K562 (cell line): ENCODE data around the gene TMEM108. TPM values are rescaled to one million over a fixed set of nuclear protein-coding genes. Genes with fewer than 3 reads are reported as not detected.

Experiments used
- ATAC-seq: fragments of 200-7000 bp; cut with Tn5 transposase; 3 replicates; pipeline ENCODE4 v1.9.1; 2020; ENCODE audit warnings: moderate library complexity
- BruUV-seq: library from RNA; stranded (reverse); fragments of 400-500 nt; replicated peaks from 2 replicates; lab custom pipeline; 2021; lab: Mats Ljungman, UMichigan
- CTCF ChIA-PET: fragments of 300-600 bp; formaldehyde crosslinking; extraction: SDS; loops from one replicate; lab custom pipeline; 2021; ENCODE audit warnings: low intra/inter-chr PET ratio; lab: Yijun Ruan, JAX
- POLR2A ChIA-PET: fragments of 300-600, 350-650 bp; sonication (Branson Sonifier 250); formaldehyde crosslinking; extraction: SDS; loops from one replicate; lab custom pipeline; 2021; ENCODE audit warnings: antibody characterized with exemption, inconsistent platforms; lab: Yijun Ruan, JAX
- DNase-seq, 4 experiments: peaks; one replicate each; pipeline versions ENCODE4 v3.0.0 to v3.0.0-alpha.2; 2011 to 2018; ENCODE audit warnings: low spot score in 3 of 4, mixed read lengths in 3 of 4; ENCODE audit errors: extremely low read depth in 1 of 4
- FAIRE-seq: peaks from 2 replicates; lab custom pipeline; 2011; peaks lifted over from hg19 to GRCh38; lab: Jason Lieb, UNC
- H2AFZ ChIP-seq: 2 replicates; pipeline ENCODE4 v1.6.0; 2011; ENCODE audit warnings: low read depth, low read length, control low read depth, inconsistent platforms
- H3K27ac ChIP-seq: fragments of 200-600 bp; 3 replicates; pipeline ENCODE4 v1.8.0; 2011; ENCODE audit warnings: low read depth, mild to moderate bottlenecking, control low read depth, inconsistent platforms, low read length, moderate library complexity, mixed read lengths; ENCODE audit errors: extremely low read depth
- H3K27me3 ChIP-seq, 2 experiments: fragments of 300-600 bp in 1 of 2; 2 replicates in 1 of 2; 3 replicates in 1 of 2; pipeline versions ENCODE4 v1.6.0 to v1.8.0; 2011; ENCODE audit warnings: inconsistent platforms in 2 of 2, low read length in 2 of 2, mild to moderate bottlenecking in 1 of 2, mixed read lengths in 1 of 2, moderate library complexity in 1 of 2; ENCODE audit not compliant: control insufficient read depth in 2 of 2, insufficient read depth in 2 of 2
- H3K36me3 ChIP-seq: fragments of 300-600 bp; 3 replicates; pipeline ENCODE4 v1.8.0; 2011; ENCODE audit warnings: mild to moderate bottlenecking, low read length, inconsistent platforms; ENCODE audit not compliant: control insufficient read depth, insufficient read depth
- H3K4me1 ChIP-seq, 2 experiments: fragments of 200-600 bp in 1 of 2; replicated peaks in 1 of 2; 2 replicates in 1 of 2; 3 replicates in 1 of 2; pipeline versions ENCODE4 v1.5.1 to v1.8.0; 2011; ENCODE audit warnings: inconsistent platforms in 2 of 2, low read length in 2 of 2, mild to moderate bottlenecking in 1 of 2, mixed read lengths in 1 of 2, moderate library complexity in 1 of 2; ENCODE audit not compliant: control insufficient read depth in 2 of 2, insufficient read depth in 2 of 2
- H3K4me2 ChIP-seq: 2 replicates; pipeline ENCODE4 v1.6.1; 2011; ENCODE audit warnings: low read length, control low read depth, inconsistent platforms, mixed read lengths; ENCODE audit not compliant: insufficient read depth
- H3K4me3 ChIP-seq: fragments of 200-600 bp; sonication (generic), shearing (Covaris generic); 2 replicates; pipeline ENCODE4 v1.5.1; 2016; ENCODE audit warnings: control low read depth, inconsistent platforms
- H3K79me2 ChIP-seq: fragments of 200-600 bp; 3 replicates; pipeline ENCODE4 v1.8.0; 2011; ENCODE audit warnings: low read length, inconsistent platforms; ENCODE audit not compliant: control insufficient read depth, insufficient read depth
- H3K9ac ChIP-seq, 2 experiments: 2 replicates each; pipeline versions ENCODE4 v1.6.0 to v1.6.1; 2011; ENCODE audit warnings: low read depth in 2 of 2, low read length in 2 of 2, control low read depth in 1 of 2, inconsistent platforms in 1 of 2, mild to moderate bottlenecking in 1 of 2, mixed read lengths in 1 of 2; ENCODE audit not compliant: insufficient read depth in 1 of 2
- H3K9me1 ChIP-seq: one replicate; pipeline ENCODE4 v1.6.0; 2011; ENCODE audit warnings: inconsistent platforms, mild to moderate bottlenecking, low read length, moderate library complexity; ENCODE audit not compliant: control insufficient read depth, insufficient read depth
- H3K9me3 ChIP-seq: replicated peaks from 2 replicates; pipeline ENCODE4 v1.5.1; 2011; ENCODE audit warnings: low read depth, low read length, inconsistent platforms; ENCODE audit not compliant: control insufficient read depth, insufficient read depth
- H4K20me1 ChIP-seq: replicated peaks from 2 replicates; pipeline ENCODE4 v1.6.1; 2011; ENCODE audit warnings: low read length, inconsistent platforms, mixed read lengths; ENCODE audit not compliant: control insufficient read depth, insufficient read depth
- ADNP ChIP-seq: fragments of 200-800 bp; sonication (Bioruptor generic); IDR thresholded peaks from 2 replicates; pipeline ENCODE4 v1.6.1; 2016; ENCODE audit warnings: missing genetic modification characterization, missing compliant biosample characterization
- ARHGAP35 ChIP-seq: fragments of 450-650 bp; IDR thresholded peaks from 2 replicates; pipeline ENCODE4 v1.6.1; 2018; ENCODE audit not compliant: partially characterized antibody
- ARID4B ChIP-seq: sonication (generic); formaldehyde crosslinking; IDR thresholded peaks from 2 replicates; pipeline ENCODE4 v1.8.0; 2022; ENCODE audit warnings: mild to moderate bottlenecking, missing genetic modification reagents
- BMI1 ChIP-seq: fragments of 150-350 bp; IDR thresholded peaks from 2 replicates; pipeline ENCODE4 v1.6.1; 2014; ENCODE audit warnings: low read length
- ELK1 ChIP-seq: sonication (generic); formaldehyde crosslinking; IDR thresholded peaks from 2 replicates; pipeline ENCODE4 v1.8.1; 2022; ENCODE audit warnings: missing genetic modification reagents
- EP400 ChIP-seq: fragments of 450-650 bp; IDR thresholded peaks from 2 replicates; pipeline ENCODE4 v1.6.1; 2017; ENCODE audit warnings: antibody characterized with exemption, mild to moderate bottlenecking, moderate library complexity
- FUS ChIP-seq: fragments of 200-400 bp; formaldehyde crosslinking; optimal IDR thresholded peaks from 2 replicates; pipeline ENCODE3; 2017; ENCODE audit warnings: low read depth, low read length
- GATAD2B ChIP-seq: fragments of 450-650 bp; IDR thresholded peaks from 2 replicates; pipeline ENCODE4 v1.6.1; 2017; ENCODE audit warnings: mild to moderate bottlenecking, borderline replicate concordance
- MBD2 ChIP-seq: sonication (generic); IDR thresholded peaks from 2 replicates; pipeline ENCODE4 v1.6.1; 2016; ENCODE audit warnings: low read depth, borderline replicate concordance
- MEF2A ChIP-seq: IDR thresholded peaks from 2 replicates; pipeline ENCODE4 v1.6.1; 2011; ENCODE audit warnings: low read depth, mild to moderate bottlenecking, low read length, moderate library complexity; ENCODE audit not compliant: control insufficient read depth
- PYGO2 ChIP-seq: fragments of 450-650 bp; IDR thresholded peaks from 2 replicates; pipeline ENCODE4 v1.6.1; 2016; ENCODE audit warnings: mild to moderate bottlenecking, missing genetic modification characterization, moderate library complexity, missing compliant biosample characterization
- TARDBP ChIP-seq: fragments of 450-650 bp; IDR thresholded peaks from 2 replicates; pipeline ENCODE4 v1.6.1; 2016
- THAP7 ChIP-seq: fragments of 250-450 bp; sonication (Bioruptor Pico); IDR thresholded peaks from 2 replicates; pipeline ENCODE4 v1.5.0; 2021
- ZBTB7A ChIP-seq: IDR thresholded peaks from 2 replicates; pipeline ENCODE4 v1.6.1; 2011; ENCODE audit warnings: low read depth, mild to moderate bottlenecking, low read length, moderate library complexity, borderline replicate concordance; ENCODE audit not compliant: control insufficient read depth
- ZNF347 ChIP-seq: fragments of 450-650 bp; formaldehyde crosslinking; IDR thresholded peaks from 2 replicates; pipeline ENCODE4 v1.4.0; 2020; ENCODE audit warnings: low read depth, mild to moderate bottlenecking, moderate library complexity
- ZNF740 ChIP-seq, 3 experiments: fragments of 200-800 bp in 1 of 3; sonication (Bioruptor generic) in 1 of 3; sonication (generic) in 1 of 3; formaldehyde crosslinking in 1 of 3; IDR thresholded peaks; 2 replicates each; pipeline versions ENCODE4 v1.6.1 to v1.8.0; 2016 to 2022; ENCODE audit warnings: mild to moderate bottlenecking in 2 of 3, missing compliant biosample characterization in 2 of 3, missing genetic modification characterization in 2 of 3, missing genetic modification reagents in 1 of 3
- ZSCAN32 ChIP-seq: fragments of 450-650 bp; formaldehyde crosslinking; IDR thresholded peaks from 2 replicates; pipeline ENCODE4 v1.4.0; 2020; ENCODE audit warnings: mild to moderate bottlenecking, moderate library complexity
- WGBS: fragments of 100-300 bp; shearing (Covaris generic); methylation state at CpG from one replicate; pipeline ENCODE4 v1.1.6; 2016; ENCODE audit warnings: low coverage, mixed read lengths; ENCODE audit not compliant: insufficient coverage; ENCODE audit errors: missing lambda C conversion rate; 5-methylcytosine and 5-hydroxymethylcytosine counted together
- in situ Hi-C: fragments of 300-500 bp; cut with MboI; formaldehyde crosslinking; loops from 4 replicates; pipeline ENCODE4 v1.15.0; 2018; ENCODE audit warnings: inconsistent platforms, mixed read lengths
- intact Hi-C: fragments of 100-400 bp; cut with micrococcal nuclease; formaldehyde crosslinking; loops from 2 replicates; pipeline ENCODE4 v1.14.2; 2022
- polyA plus RNA-seq, 8 experiments: library from polyadenylated mRNA; depleted of rRNA in 4 of 8; stranded (reverse) in 5 of 8; unstranded in 3 of 8; fragments of >200 nt; fragmentation: Nextera tagmentation in 2 of 8; fragmentation: Illumina TruSeq in 1 of 8; extraction: Ambion mirVana in 2 of 8; extraction: Trizol in 1 of 8; gene quantifications; 2 replicates each; pipeline versions ENCODE4 v1.2.1 to v1.2.3, GENCODE V29; 2011 to 2014; ENCODE audit warnings: inconsistent platforms in 1 of 8, missing spikeins in 1 of 8
- total RNA-seq, 7 experiments: library from RNA; depleted of rRNA in 6 of 7; stranded (reverse); fragments of >200 nt in 6 of 7; fragmentation: Illumina TruSeq in 2 of 7; extraction: Trizol in 2 of 7; gene quantifications; 2 replicates each; pipeline versions ENCODE4 v1.2.1 to v1.2.3, GENCODE V29; 2011 to 2021; ENCODE audit warnings: low replicate concordance in 1 of 7

TMEM108 gene
- total and polyA plus RNA-seq, 9 of the 15 experiments (the other 6 are each of a cell fraction or from before 2014, with no cell fraction given), result 0.65 to 11.1 (median 3.4) TPM

GRCh38 chr3:133439563-133439962 lies 401.4 kb downstream of the TMEM108 start:
- FAIRE-seq, result no peak
- Histone ChIP-seq H2AFZ (no peak overlapping the region), H3K27ac (no peak overlapping the region), H3K9ac (no peak overlapping the region), H3K4me1 (no peaks in the 10 kb centered on the region), H3K9me1 (no peaks in the 10 kb centered on the region), H3K9me3 (no peaks in the 10 kb centered on the region), H3K4me3 (no peak overlapping the region), H3K36me3 (no peaks in the 10 kb centered on the region), H3K79me2 (no peaks in the 10 kb centered on the region), H3K4me2 (no peak overlapping the region), H3K27me3 (no peaks in the 10 kb centered on the region; a peak in 2 of 5 replicates), H4K20me1 (no peaks in the 10 kb centered on the region)
- no TSS peak for BruUV-seq
- no peak for DNase-seq
- intact Hi-C loops (no loop called here), in situ Hi-C loops (no loop called here)
- 0% methylated on average over 2 of the region's 2 CpGs for WGBS
- no peak for ATAC-seq
- CTCF ChIA-PET, result no interaction called here
- POLR2A ChIA-PET, result no interaction called here
- no peak for TF ChIP-seq ZSCAN32 (CRISPR knock-in tag)
- TF ChIP-seq MBD2, result no peak
- TF ChIP-seq PYGO2, result no peak
- no peak for TF ChIP-seq ARHGAP35
- TF ChIP-seq ARID4B (CRISPR knock-in tag), result no peak
- TF ChIP-seq THAP7 (CRISPR knock-in tag), result no peak
- TF ChIP-seq ZNF347 (CRISPR knock-in tag), result no peak
- no peak for TF ChIP-seq TARDBP
- no peak for TF ChIP-seq ELK1 (CRISPR knock-in tag)
- no peak for TF ChIP-seq ZBTB7A
- TF ChIP-seq GATAD2B, result no peak
- no peak for TF ChIP-seq ZNF740 (CRISPR knock-in tag; IDR thresholded peaks at IDR 0.05)
- TF ChIP-seq ZNF740 (tag; IDR thresholded peaks at IDR 0.05), result no peak
- TF ChIP-seq MEF2A, result no peak
- no peak for TF ChIP-seq ADNP (tag)
- no peak for TF ChIP-seq FUS
- TF ChIP-seq EP400, result no peak
- no peak for TF ChIP-seq BMI1
